ENCODE results near the gene PKNOX2. TPM values are rescaled to one million over a fixed set of nuclear protein-coding genes. Genes with fewer than 3 reads are reported as not detected.

PKNOX2 gene
- total and polyA plus RNA-seq, 2 of the 8 experiments (the other 6 are each of a cell fraction or from before 2014, with no cell fraction given): 2.0 TPM

DNA sequence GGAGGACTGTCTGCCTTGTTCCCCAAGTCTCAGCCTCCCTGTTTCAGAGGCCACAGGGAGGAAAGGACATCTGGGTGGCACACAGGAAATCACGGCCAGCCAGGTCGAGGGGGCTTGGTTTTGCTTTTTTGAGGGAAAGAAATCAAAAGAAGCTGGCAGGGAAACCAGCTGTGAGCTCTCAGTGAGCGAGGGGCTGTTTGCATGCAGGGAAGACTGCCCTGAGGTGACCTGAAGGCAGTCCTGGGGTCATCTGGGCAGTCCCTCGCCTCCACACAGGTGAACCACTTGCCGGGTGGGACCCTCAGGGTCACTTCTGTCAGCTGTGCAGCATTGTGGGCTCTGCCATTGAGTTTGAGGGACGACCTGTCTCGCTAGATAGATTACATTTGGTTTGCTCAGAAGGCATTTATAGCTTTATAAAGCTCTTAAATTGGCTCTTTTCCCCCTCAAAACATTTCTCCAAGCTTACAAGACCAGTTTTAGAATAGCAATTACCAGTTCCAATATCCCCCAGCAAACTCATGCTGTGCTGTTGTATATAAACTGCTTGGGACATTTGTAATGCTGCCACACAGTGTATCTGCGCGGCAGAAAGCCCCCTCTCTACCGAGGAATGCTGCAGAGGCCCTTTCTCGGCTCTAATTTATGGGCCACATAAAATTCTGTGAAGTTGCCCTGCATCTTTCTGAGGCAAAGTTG is 28.3 kb downstream of the PKNOX2 start:
- H3K4ac ChIP-seq (replicated peaks; ENCODE audit: insufficient read length, low read depth, low read length): no peak overlapping the region
- peaks cover 0 to 5% of the 10 kb centered on the region in 2 experiments; a peak in 1 of 4 replicates for H3K9me3 ChIP-seq (ENCODE audit: insufficient read depth in 2 of 2, low read depth in 1 of 2, low read length in 1 of 2)
- ChIA-PET POLR2A (ENCODE audit: partially characterized antibody) (interaction anchor here (1.2 to 1.9 kb wide), 2 partner anchors 11 to 27 kb away, joined by 3 to 5 read pairs; no protein-coding TSS in a partner anchor), CTCF (ENCODE audit: partially characterized antibody) (interaction anchor here (0.9 to 1.7 kb wide), 13 partner anchors 8 to 236 kb away, joined by 3 to 7 read pairs (median 3); no protein-coding TSS in a partner anchor)
- no peaks in the 10 kb centered on the region for H3K79me2 ChIP-seq (ENCODE audit: control insufficient read depth in 1 of 2, insufficient read depth in 2 of 2, low read length in 2 of 2)
- no peak overlapping the region for H3K4me3 ChIP-seq (ENCODE audit: extremely low read depth in 1 of 4, insufficient read depth in 2 of 4, low read depth in 3 of 4, low read length in 4 of 4)
- no peaks in the 10 kb centered on the region for H3K23me2 ChIP-seq (ENCODE audit: low read depth, low read length)
- no peak overlapping the region for H3K14ac ChIP-seq (ENCODE audit: insufficient read length)
- no peak overlapping the region for H2BK5ac ChIP-seq (ENCODE audit: low read depth, low read length)
- H4K5ac ChIP-seq (ENCODE audit: insufficient read length, low read depth, low read length): no peak overlapping the region
- H3K79me1 ChIP-seq (ENCODE audit: low read depth, low read length): no peaks in the 10 kb centered on the region
- no peak overlapping the region for H3K9ac ChIP-seq (replicated peaks in 1 of 4; ENCODE audit: extremely low read depth in 1 of 4, low read depth in 3 of 4, low read length in 3 of 4)
- H2AK5ac ChIP-seq (ENCODE audit: low read depth, low read length): no peak overlapping the region
- H2BK120ac ChIP-seq (replicated peaks; ENCODE audit: low read depth, low read length): no peak overlapping the region
- no peak overlapping the region for H2BK15ac ChIP-seq (ENCODE audit: low read length)
- no peak overlapping the region for H2BK20ac ChIP-seq (ENCODE audit: low read length)
- no peak overlapping the region for H3K56ac ChIP-seq (replicated peaks; ENCODE audit: insufficient read length, low read depth, low read length)
- no peak overlapping the region for H4K91ac ChIP-seq (replicated peaks; ENCODE audit: insufficient read length, low read length)
- no peaks in the 10 kb centered on the region; a peak in 1 of 7 replicates for H3K27me3 ChIP-seq (replicated peaks in 1 of 4; ENCODE audit: control insufficient read depth in 3 of 4, extremely low read depth in 1 of 4, insufficient read depth in 3 of 4, low read length in 3 of 4)
- H3K23ac ChIP-seq (ENCODE audit: insufficient read length): no peak overlapping the region
- H2AFZ ChIP-seq (ENCODE audit: low read length): no peak overlapping the region
- no peak overlapping the region for H4K8ac ChIP-seq (ENCODE audit: extremely low read depth, insufficient read depth, low read length)
- H3K4me1 ChIP-seq (replicated peaks in 1 of 4; ENCODE audit: control insufficient read depth in 3 of 4, insufficient read depth in 4 of 4, low read length in 3 of 4): peaks cover 0 to 7% (median 5%) of the 10 kb centered on the region in 4 experiments; a peak in 6 of 7 replicates
- no peak overlapping the region; the same call in 1 of the 2 replicates for H3K18ac ChIP-seq (ENCODE audit: extremely low read depth, low read length)
- TF ChIP-seq SP1 (IDR thresholded peaks at IDR 0.05; ENCODE audit: low read depth, low read length) (no peak), CHD2 (IDR thresholded peaks at IDR 0.05; ENCODE audit: low read length) (no peak)
- DNase-seq (ENCODE audit: low read depth in 1 of 2, low spot score in 2 of 2): no peak
- no peak for FAIRE-seq
- H2BK12ac ChIP-seq (ENCODE audit: low read depth, low read length): no peak overlapping the region
- H3K4me2 ChIP-seq (ENCODE audit: insufficient read depth in 1 of 2, low read depth in 2 of 2, low read length in 2 of 2): no peak overlapping the region
- WGBS, 2 experiments (ENCODE audit: extremely low coverage in 1 of 2, insufficient coverage in 1 of 2, insufficient read length in 1 of 2, insufficient replicate concordance in 2 of 2, low coverage in 1 of 2, low lambda C conversion rate in 2 of 2, missing lambda C conversion rate in 1 of 2): 87% methylated on average over 11 of the region's 11 CpGs; no CpG with 5 or more reads in 1 of the 2 experiments
- no peaks in the 10 kb centered on the region for H4K20me1 ChIP-seq (replicated peaks in 1 of 2; ENCODE audit: control insufficient read depth in 1 of 2, insufficient read depth in 2 of 2, low read length in 2 of 2)
- 0 out of 8 replicates have a peak, but pooled peaks cover 0 to 2% (median 0%) of the 10 kb centered on the region in 4 experiments for H3K36me3 ChIP-seq (ENCODE audit: control insufficient read depth in 2 of 4, insufficient read depth in 4 of 4, low read length in 3 of 4)
- no peak overlapping the region for H3K27ac ChIP-seq (ENCODE audit: low read depth, low read length)

All from H1 (cell line).